T-helper 17 cell (primary cell): Measurements from ENCODE around the gene TAF1. TPM values are rescaled to one million over a fixed set of nuclear protein-coding genes. Genes with fewer than 3 reads are reported as not detected.
"Not testable (repeated sequence)": the region's sequence is repeated elsewhere in the genome, so short reads cannot be mapped to it uniquely, and the experiment has no call there.

Source experiments
- ATAC-seq: fragments of 150-1000 bp; cut with Tn5 transposase; 2 replicates; pipeline ENCODE4 v1.10.0; 2021; ENCODE audit warnings: mild to moderate bottlenecking, moderate library complexity
- DNase-seq, 3 donors: peaks; one replicate each; pipeline versions ENCODE4 v3.0.0 to v3.0.0-alpha.2; 2020 to 2021
- H3K9me3 ChIP-seq: one replicate; pipeline ENCODE4 v1.7.0; 2013; ENCODE audit warnings: low read length, mild to moderate bottlenecking; ENCODE audit not compliant: control insufficient read depth, poor library complexity, severe bottlenecking
- H3K27ac Mint-ChIP-seq: one replicate; pipeline ENCODE4 v1.8.0; 2022; ENCODE audit warnings: mild to moderate bottlenecking, moderate library complexity, mixed read lengths
- H3K27me3 Mint-ChIP-seq: one replicate; pipeline ENCODE4 v1.8.0; 2022; ENCODE audit warnings: mixed read lengths
- H3K36me3 Mint-ChIP-seq: one replicate; pipeline ENCODE4 v1.8.0; 2022; ENCODE audit warnings: low read depth, mixed read lengths
- H3K4me1 Mint-ChIP-seq: one replicate; pipeline ENCODE4 v1.8.0; 2022; ENCODE audit warnings: mild to moderate bottlenecking, mixed read lengths
- H3K4me3 Mint-ChIP-seq: one replicate; pipeline ENCODE4 v1.8.0; 2022; ENCODE audit warnings: mild to moderate bottlenecking, moderate library complexity, mixed read lengths
- total RNA-seq, 4 donors: library from RNA in 2 of 4; stranded (reverse) in 2 of 4; gene quantifications; one replicate each; pipeline ENCODE4 v1.2.3 and lab custom pipeline; 2022 to 2026

TAF1 gene
- total RNA-seq, 2 donors from 2014 or later: 52.9 to 62.5 TPM

DNA sequence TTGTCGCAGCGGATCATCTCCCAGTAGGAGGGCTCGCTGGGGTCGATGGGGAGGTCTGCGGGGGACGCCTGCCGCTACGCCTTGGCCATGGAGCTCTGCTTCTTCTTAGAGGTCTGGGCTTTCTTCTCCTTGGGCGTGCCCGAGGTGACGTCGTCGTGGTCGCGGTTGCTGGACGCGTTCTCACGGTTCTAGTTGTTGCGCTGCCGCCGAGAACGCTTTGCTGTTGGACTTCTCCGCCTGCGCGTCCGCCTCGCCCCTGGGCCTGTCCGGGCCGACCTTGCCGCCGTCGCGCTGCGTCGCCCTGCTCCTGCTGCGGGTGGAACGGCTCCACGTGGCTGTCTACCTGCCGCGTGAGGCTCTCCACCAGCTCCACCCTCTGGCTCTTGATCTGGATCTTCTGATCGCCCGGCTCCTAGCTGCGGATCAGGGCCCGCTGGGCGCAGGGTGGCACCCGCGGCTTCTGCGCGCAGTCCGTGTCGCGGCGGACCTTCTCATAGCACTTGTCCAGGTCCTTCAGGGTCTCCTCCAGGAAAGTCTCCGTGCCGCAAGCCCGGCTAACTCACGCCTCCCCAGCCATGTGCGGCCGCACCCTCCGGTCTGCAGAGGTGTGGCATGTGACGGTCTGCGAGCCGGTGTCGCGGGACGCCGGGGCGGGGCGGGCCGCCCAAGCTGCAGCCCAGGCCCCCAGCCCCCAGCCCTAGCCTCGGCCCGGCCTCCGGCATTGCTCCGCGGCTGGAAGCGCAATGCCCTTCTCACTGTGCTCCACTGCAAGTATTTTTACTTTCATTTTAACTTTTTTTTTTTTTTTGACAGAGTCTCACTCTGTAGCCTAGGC, 126.3 kb downstream of the TAF1 start:
- Mint-ChIP-seq H3K27ac (peak overlapping the region; percentile 27), H3K27me3 (no peaks in the 10 kb centered on the region), H3K36me3 (peaks cover 3% of the 10 kb centered on the region), H3K4me1 (peaks cover 9% of the 10 kb centered on the region), H3K4me3 (peak overlapping the region; percentile 88)
- DNase-seq: peak; percentile 12 to 16 (median 14)
- no peaks in the 10 kb centered on the region for H3K9me3 ChIP-seq
- peak; percentile 87 for ATAC-seq

GRCh38 chrX:71493111-71493613, 127.0 kb downstream of the TAF1 start:
- H3K4me1 Mint-ChIP-seq: peaks cover 9% of the 10 kb centered on the region
- peak overlapping the region; percentile 88 for H3K4me3 Mint-ChIP-seq
- no peaks in the 10 kb centered on the region for H3K27me3 Mint-ChIP-seq
- no peak for DNase-seq
- H3K36me3 Mint-ChIP-seq: peaks cover 3% of the 10 kb centered on the region
- ATAC-seq: no peak
- H3K27ac Mint-ChIP-seq: peak overlapping the region; percentile 27
- H3K9me3 ChIP-seq: no peaks in the 10 kb centered on the region

DNA sequence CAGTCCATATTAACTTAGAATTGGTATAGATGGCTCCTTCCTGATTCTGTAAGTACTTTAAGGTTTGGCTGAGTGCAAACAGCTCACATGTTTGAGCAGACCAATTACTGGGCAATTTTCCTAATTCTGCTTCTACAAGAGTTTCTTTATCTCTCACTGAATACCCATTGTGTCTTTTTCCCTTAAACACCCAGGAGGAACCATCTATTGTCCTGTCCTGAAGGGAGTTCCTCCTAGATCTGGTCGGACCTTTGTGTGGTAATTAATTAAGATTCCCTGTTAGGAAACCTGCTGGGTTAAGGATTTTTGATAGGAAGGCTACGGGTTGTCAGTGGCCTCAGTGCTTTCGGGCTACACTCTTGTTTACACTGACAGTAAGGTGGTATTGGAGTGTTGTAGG, 129.8 kb downstream of the TAF1 start:
- not testable (repeated sequence) for H3K27ac Mint-ChIP-seq, H3K4me1 Mint-ChIP-seq, H3K27me3 Mint-ChIP-seq, H3K36me3 Mint-ChIP-seq, ATAC-seq, H3K9me3 ChIP-seq, H3K4me3 Mint-ChIP-seq, DNase-seq

DNA sequence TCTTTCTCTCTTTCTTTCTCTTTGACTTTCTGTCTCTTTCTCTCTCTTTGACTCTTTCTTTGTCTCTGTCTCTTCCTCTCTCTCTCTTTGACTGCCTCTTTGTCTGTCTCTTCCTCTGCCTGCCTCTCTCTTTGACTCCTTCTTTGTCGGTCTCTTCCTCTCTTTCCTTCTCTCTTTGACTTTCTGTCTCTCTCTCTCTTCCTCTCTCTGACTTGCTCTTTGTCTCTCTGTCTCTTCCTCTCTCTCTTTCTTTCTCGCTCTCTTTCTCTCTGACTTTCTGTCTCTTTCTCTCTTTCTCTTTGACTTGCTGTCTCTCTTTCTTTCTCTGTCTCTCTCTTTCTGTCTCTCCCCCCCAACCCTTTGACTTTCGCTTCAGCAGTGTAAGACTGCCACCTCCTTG, 130.3 kb downstream of the TAF1 start:
- ATAC-seq: no peak
- H3K4me3 Mint-ChIP-seq: no peak overlapping the region
- peaks cover 3% of the 10 kb centered on the region for H3K36me3 Mint-ChIP-seq
- H3K4me1 Mint-ChIP-seq: peaks cover 7% of the 10 kb centered on the region
- no peak for DNase-seq
- no peaks in the 10 kb centered on the region for H3K9me3 ChIP-seq
- H3K27ac Mint-ChIP-seq: no peak overlapping the region
- H3K27me3 Mint-ChIP-seq: no peaks in the 10 kb centered on the region

DNA sequence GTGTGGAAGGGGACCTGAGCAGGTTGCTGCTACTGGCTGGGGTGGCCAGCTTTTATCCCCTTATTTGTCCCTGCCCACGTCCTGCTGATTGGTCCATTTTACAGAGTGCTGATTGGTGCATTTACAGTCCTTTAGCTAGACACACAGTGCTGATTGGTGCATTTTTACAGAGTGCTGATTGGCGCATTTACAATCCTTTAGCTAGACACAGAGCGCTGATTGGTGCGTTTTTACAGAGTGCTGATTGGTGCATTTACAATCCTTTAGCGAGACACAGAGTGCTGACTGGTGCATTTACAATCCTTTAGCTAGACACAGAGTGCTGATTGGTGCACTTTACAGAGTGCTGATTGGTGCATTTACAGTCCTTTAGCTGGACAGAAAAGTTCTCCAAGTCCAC, 135.9 kb downstream of the TAF1 start:
- H3K9me3 ChIP-seq, H3K4me1 Mint-ChIP-seq, H3K27me3 Mint-ChIP-seq, H3K36me3 Mint-ChIP-seq, DNase-seq, H3K4me3 Mint-ChIP-seq, ATAC-seq, H3K27ac Mint-ChIP-seq: not testable (repeated sequence)

DNA sequence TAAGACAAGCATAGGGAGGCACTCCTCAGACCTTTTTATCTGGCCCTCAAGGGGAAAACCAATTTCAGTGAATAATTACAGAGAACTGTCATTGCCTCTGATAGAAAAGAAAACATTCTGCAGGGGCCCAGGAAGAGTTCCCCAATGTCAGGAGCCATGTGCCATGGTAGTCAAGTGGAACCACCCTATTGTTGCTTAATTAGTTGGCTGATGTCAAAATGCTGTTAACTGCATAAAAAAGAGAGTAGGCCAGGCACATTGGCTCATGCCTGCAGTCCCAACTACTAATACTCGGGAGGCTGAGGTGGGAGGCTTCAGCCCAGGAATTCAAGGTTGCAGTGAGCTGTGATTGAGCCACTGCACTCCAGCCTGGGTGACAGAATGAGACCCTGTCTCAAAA, 138.2 kb downstream of the TAF1 start:
- Mint-ChIP-seq H3K36me3 (no peaks in the 10 kb centered on the region), H3K27me3 (no peaks in the 10 kb centered on the region), H3K4me1 (peaks cover 2% of the 10 kb centered on the region), H3K27ac (no peak overlapping the region), H3K4me3 (no peak overlapping the region)
- DNase-seq: no peak
- H3K9me3 ChIP-seq: no peaks in the 10 kb centered on the region
- no peak for ATAC-seq

DNA sequence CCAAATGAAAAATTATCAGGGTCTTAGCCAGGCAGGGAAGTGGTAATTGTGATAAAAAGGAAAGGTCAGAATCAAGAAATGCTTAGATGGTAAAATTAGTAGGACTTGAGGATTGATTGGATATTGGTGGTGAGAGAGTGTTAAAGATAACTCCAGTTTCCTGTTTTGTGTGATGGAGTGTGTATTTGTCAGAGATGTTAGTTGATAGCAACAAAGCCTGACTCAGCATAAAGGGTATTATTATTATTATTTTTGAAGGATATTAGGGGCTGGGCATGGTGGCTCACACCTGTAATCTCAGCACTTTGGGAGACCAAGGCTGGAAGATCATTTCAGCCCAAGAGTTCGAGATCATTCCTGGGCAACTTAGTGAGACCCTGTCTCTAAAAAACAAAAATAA, 143.1 kb downstream of the TAF1 start:
- H3K36me3 Mint-ChIP-seq: no peaks in the 10 kb centered on the region
- no peak overlapping the region for H3K4me3 Mint-ChIP-seq
- no peaks in the 10 kb centered on the region for H3K9me3 ChIP-seq

GRCh38 chrX:71510161-71510560, 144.0 kb downstream of the TAF1 start:
- peaks cover 9% of the 10 kb centered on the region for H3K4me1 Mint-ChIP-seq
- H3K9me3 ChIP-seq: no peaks in the 10 kb centered on the region
- peak overlapping the region; percentile 70 for H3K27ac Mint-ChIP-seq
- no peaks in the 10 kb centered on the region for H3K27me3 Mint-ChIP-seq
- no peaks in the 10 kb centered on the region for H3K36me3 Mint-ChIP-seq
- DNase-seq: no peak
- ATAC-seq: no peak
- H3K4me3 Mint-ChIP-seq: no peak overlapping the region

More for the DNA sequence above, 143.1 kb downstream of the TAF1 start:
- Mint-ChIP-seq H3K4me1 (peaks cover 6% of the 10 kb centered on the region), H3K27ac (no peak overlapping the region), H3K27me3 (no peaks in the 10 kb centered on the region)
- DNase-seq: no peak
- ATAC-seq: no peak

DNA sequence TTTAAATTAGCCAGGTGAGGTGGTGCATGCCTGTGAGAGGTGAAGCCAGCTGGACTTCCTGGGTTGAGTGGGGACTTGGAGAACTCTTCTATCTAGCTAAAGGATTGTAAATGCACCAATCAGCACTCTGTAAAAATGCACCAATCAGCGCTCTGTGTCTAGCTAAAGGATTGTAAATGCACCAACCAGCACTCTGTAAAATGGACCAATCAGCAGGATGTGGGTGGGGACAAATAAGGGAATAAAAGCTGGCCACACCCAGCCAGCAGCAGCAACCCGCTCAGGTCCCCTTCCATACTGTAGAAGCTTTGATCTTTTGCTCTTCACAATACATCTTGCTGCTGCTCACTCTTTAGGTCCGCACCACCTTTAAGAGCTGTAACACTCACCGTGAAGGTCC, 147.6 kb downstream of the TAF1 start:
- H3K4me1 Mint-ChIP-seq, H3K9me3 ChIP-seq, ATAC-seq, H3K27ac Mint-ChIP-seq, H3K4me3 Mint-ChIP-seq, DNase-seq, H3K27me3 Mint-ChIP-seq, H3K36me3 Mint-ChIP-seq: not testable (repeated sequence)

DNA sequence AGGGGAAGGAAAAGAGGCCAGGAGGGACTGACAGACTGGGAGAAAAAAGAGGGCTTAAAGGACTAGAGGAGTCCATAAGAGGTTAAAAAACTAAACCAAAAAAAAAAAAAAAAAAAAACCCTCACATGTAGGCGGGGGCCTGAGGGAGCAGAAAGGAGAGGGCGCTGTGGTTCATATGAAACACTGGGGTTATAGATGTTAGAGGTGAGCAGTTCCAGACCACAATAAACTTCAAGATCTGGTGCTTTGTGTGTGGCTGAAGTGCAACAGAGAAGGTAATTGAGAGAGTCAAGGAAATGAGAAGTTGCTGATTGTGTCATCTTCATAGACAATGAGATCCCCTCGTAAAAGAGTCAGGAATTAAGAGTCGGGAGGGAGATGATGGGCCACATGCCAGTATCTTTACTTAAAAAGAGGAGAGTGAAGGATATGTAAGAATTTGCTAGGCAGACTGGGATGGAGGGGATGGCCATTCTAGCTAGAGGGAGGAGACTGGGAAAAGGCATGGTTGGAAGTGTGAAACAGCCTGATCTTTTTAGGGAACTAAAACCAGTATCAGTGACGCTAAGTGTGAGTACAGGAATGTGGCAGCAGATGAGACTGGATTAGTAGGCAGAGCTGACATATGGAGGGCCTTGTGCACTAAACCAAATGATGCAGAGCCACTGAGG, 148.3 kb downstream of the TAF1 start:
- ATAC-seq: peak; percentile 93
- no peaks in the 10 kb centered on the region for H3K27me3 Mint-ChIP-seq
- DNase-seq: no peak
- no peaks in the 10 kb centered on the region for H3K9me3 ChIP-seq
- no peaks in the 10 kb centered on the region for H3K36me3 Mint-ChIP-seq
- no peak overlapping the region for H3K4me3 Mint-ChIP-seq
- no peak overlapping the region for H3K27ac Mint-ChIP-seq
- H3K4me1 Mint-ChIP-seq: peaks cover 8% of the 10 kb centered on the region

DNA sequence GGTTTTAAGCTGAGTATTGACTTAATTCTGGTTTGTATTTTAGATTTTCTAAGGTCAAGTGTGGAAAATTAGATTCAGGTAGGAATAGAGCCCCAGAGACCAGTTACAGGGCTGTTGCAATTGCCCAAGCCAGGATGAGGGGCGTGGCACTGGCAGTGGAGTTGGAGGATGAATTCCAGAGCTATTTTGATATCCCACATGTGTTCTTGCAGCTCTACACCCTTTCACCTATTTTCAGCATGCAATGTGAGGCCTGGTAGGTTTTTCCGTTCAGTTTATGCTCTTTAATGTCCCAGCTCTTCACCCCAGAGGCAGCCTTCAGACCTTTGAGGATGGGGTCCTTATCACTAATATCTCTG, 148.9 kb downstream of the TAF1 start:
- DNase-seq (no peak), ATAC-seq (no peak)
- no peak overlapping the region for H3K4me3 Mint-ChIP-seq
- no peaks in the 10 kb centered on the region for H3K36me3 Mint-ChIP-seq
- H3K9me3 ChIP-seq: no peaks in the 10 kb centered on the region
- H3K27me3 Mint-ChIP-seq: no peaks in the 10 kb centered on the region
- H3K27ac Mint-ChIP-seq: no peak overlapping the region
- peaks cover 8% of the 10 kb centered on the region for H3K4me1 Mint-ChIP-seq
